HepG2 (cell line): ENCODE data around the gene LBX2. TPM values are rescaled to one million over a fixed set of nuclear protein-coding genes. Genes with fewer than 3 reads are reported as not detected.

ENCODE experiments used
- BHLHE40 ChIP-seq: IDR thresholded peaks from 2 replicates; pipeline ENCODE4 v1.6.1; 2011; ENCODE audit warnings: low read length, improper control_type of control experiment
- CAMTA2 ChIP-seq: sonication (generic); formaldehyde crosslinking; IDR thresholded peaks from 2 replicates; pipeline ENCODE4 v1.4.0; 2020; ENCODE audit warnings: mild to moderate bottlenecking, missing genetic modification reagents, borderline replicate concordance
- DPF2 ChIP-seq: sonication (generic); formaldehyde crosslinking; IDR thresholded peaks from 2 replicates; pipeline ENCODE4 v1.4.0; 2020; ENCODE audit warnings: mild to moderate bottlenecking, low read depth, missing genetic modification reagents, borderline replicate concordance
- GTF2F1 ChIP-seq: fragments of 150-350 bp; IDR thresholded peaks from 2 replicates; pipeline ENCODE4 v1.6.1; 2014; ENCODE audit warnings: low read length
- KDM4B ChIP-seq: sonication (generic); formaldehyde crosslinking; IDR thresholded peaks from 2 replicates; pipeline ENCODE4 v1.4.0; 2020; ENCODE audit warnings: missing genetic modification reagents
- PRMT3 ChIP-seq: sonication (generic); formaldehyde crosslinking; IDR thresholded peaks from 2 replicates; pipeline ENCODE4 v1.8.1; 2022; ENCODE audit warnings: low read depth, mild to moderate bottlenecking, moderate library complexity, missing genetic modification reagents, borderline replicate concordance
- SNRNP70 ChIP-seq: fragments of 200-400 bp; formaldehyde crosslinking; IDR thresholded peaks from 2 replicates; pipeline ENCODE4 v1.6.1; 2017; ENCODE audit warnings: mild to moderate bottlenecking, low read depth, low read length, moderate library complexity
- TMF1 ChIP-seq: sonication (generic); formaldehyde crosslinking; IDR thresholded peaks from 2 replicates; pipeline ENCODE4 v1.8.1; 2022; ENCODE audit warnings: low read depth, missing genetic modification reagents
- YEATS2 ChIP-seq: sonication (generic); formaldehyde crosslinking; IDR thresholded peaks from 2 replicates; pipeline ENCODE4 v1.4.0; 2020; ENCODE audit warnings: missing genetic modification reagents, borderline replicate concordance
- ZNF264 ChIP-seq: sonication (generic); formaldehyde crosslinking; IDR thresholded peaks from 2 replicates; pipeline ENCODE4 v1.4.0; 2020; ENCODE audit warnings: missing genetic modification reagents
- ZNF343 ChIP-seq: sonication (generic); formaldehyde crosslinking; IDR thresholded peaks from 2 replicates; pipeline ENCODE4 v1.4.0; 2020; ENCODE audit warnings: mild to moderate bottlenecking, missing genetic modification reagents
- ZNF550 ChIP-seq: sonication (generic); formaldehyde crosslinking; IDR thresholded peaks from 2 replicates; pipeline ENCODE4 v1.4.0; 2020; ENCODE audit warnings: mild to moderate bottlenecking, missing genetic modification reagents, borderline replicate concordance
- ZNF562 ChIP-seq: sonication (generic); formaldehyde crosslinking; IDR thresholded peaks from 2 replicates; pipeline ENCODE4 v1.8.0; 2022; ENCODE audit warnings: missing genetic modification reagents, borderline replicate concordance
- ZSCAN20 ChIP-seq: sonication (generic); formaldehyde crosslinking; IDR thresholded peaks from 2 replicates; pipeline ENCODE4 v1.4.0; 2020; ENCODE audit warnings: missing genetic modification reagents, mild to moderate bottlenecking, borderline replicate concordance
- polyA plus RNA-seq, 8 experiments: library from polyadenylated mRNA; depleted of rRNA in 3 of 8; stranded (reverse) in 7 of 8; unstranded in 1 of 8; fragments of >200 nt; fragmentation: Illumina TruSeq in 4 of 8; extraction: Trizol in 4 of 8; gene quantifications; 2 replicates each; pipeline versions ENCODE4 v1.2.1 to v1.2.3, GENCODE V29; 2011 to 2016; ENCODE audit warnings: low read depth in 4 of 8, missing spikeins in 1 of 8, mixed read lengths in 1 of 8; ENCODE audit not compliant: insufficient read depth in 1 of 8
- total RNA-seq, 5 experiments: library from RNA; depleted of rRNA; stranded (reverse); fragments of >200 nt; fragmentation: Illumina TruSeq; extraction: Trizol; gene quantifications; 2 replicates each; pipeline ENCODE4 v1.2.3, GENCODE V29; 2016; ENCODE audit warnings: low read depth in 1 of 5
- TF ChIP-seq, protein P1 (sequence below): IDR thresholded peaks from 2 replicates; pipeline ENCODE4 v1.4.0; 2020; ENCODE audit warnings: mild to moderate bottlenecking, missing genetic modification reagents
- TF ChIP-seq, protein P2 (sequence below): sonication (generic); formaldehyde crosslinking; IDR thresholded peaks from 2 replicates; pipeline ENCODE4 v1.5.0; 2020; ENCODE audit warnings: mild to moderate bottlenecking, missing genetic modification reagents
- TF ChIP-seq, protein P3 (sequence below): sonication (generic); formaldehyde crosslinking; IDR thresholded peaks from 2 replicates; pipeline ENCODE4 v1.5.0; 2020; ENCODE audit warnings: mild to moderate bottlenecking, missing genetic modification reagents
- TF ChIP-seq, protein P4 (sequence below): sonication (generic); formaldehyde crosslinking; IDR thresholded peaks from 2 replicates; pipeline ENCODE4 v1.5.0; 2020; ENCODE audit warnings: mild to moderate bottlenecking, missing genetic modification reagents

LBX2 gene
- total and polyA plus RNA-seq, 2 of the 13 experiments (the other 11 are each of a cell fraction or from before 2014, with no cell fraction given), result 6.4 to 8.1 TPM

DNA sequence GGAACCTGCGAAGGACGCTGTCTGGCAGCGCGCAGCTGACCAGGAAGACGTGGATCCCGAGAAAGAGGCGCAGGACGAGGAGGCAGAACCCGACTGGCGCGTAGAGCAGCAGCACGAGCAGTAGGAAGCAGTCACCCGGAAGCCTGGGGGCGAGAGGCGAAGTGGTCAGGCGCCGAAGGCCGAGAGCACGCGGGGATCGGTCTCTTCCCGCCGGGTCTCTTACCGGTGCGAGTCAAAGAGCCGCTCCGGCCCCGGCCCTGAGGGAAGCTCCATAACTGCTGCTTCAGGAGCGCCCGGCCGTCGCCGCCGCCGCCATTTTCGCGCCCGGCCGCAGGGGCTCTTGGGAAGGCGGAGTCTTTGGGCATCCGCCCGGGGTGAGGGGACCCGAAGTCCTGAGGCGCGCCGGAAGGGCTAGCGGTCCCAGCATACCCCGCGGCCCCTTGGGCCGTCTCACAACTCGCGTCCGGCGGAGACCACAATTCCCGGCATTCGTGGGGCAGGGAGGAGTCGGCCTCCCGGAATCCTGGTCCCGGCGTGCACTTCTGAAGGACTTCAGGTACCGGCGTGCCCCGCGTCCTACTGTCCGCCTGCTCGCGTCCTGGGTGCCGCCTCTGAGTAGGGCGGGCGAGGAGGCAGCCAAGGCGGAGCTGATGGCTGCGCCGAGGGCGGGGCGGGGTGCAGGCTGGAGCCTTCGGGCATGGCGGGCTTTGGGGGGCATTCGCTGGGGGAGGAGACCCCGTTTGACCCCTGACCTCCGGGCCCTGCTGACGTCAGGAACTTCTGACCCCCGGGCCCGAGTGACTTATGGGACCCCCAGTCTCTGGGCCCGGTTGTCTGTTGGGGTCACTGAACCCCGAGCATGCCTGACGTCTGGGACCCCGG lies 30.2 kb upstream of the LBX2 start, which contains the start of the genes AUP1 and HTRA2 (continued):
- no peak for TF ChIP-seq ZNF562 (CRISPR knock-in tag)
- TF ChIP-seq ZNF343 (CRISPR knock-in tag), result peak; percentile 61
- TF ChIP-seq SNRNP70, result no peak
- TF ChIP-seq, protein P1, sequence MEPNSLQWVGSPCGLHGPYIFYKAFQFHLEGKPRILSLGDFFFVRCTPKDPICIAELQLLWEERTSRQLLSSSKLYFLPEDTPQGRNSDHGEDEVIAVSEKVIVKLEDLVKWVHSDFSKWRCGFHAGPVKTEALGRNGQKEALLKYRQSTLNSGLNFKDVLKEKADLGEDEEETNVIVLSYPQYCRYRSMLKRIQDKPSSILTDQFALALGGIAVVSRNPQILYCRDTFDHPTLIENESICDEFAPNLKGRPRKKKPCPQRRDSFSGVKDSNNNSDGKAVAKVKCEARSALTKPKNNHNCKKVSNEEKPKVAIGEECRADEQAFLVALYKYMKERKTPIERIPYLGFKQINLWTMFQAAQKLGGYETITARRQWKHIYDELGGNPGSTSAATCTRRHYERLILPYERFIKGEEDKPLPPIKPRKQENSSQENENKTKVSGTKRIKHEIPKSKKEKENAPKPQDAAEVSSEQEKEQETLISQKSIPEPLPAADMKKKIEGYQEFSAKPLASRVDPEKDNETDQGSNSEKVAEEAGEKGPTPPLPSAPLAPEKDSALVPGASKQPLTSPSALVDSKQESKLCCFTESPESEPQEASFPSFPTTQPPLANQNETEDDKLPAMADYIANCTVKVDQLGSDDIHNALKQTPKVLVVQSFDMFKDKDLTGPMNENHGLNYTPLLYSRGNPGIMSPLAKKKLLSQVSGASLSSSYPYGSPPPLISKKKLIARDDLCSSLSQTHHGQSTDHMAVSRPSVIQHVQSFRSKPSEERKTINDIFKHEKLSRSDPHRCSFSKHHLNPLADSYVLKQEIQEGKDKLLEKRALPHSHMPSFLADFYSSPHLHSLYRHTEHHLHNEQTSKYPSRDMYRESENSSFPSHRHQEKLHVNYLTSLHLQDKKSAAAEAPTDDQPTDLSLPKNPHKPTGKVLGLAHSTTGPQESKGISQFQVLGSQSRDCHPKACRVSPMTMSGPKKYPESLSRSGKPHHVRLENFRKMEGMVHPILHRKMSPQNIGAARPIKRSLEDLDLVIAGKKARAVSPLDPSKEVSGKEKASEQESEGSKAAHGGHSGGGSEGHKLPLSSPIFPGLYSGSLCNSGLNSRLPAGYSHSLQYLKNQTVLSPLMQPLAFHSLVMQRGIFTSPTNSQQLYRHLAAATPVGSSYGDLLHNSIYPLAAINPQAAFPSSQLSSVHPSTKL, result peak; percentile 56; the same call in 1 of the 2 replicates
- TF ChIP-seq TMF1 (CRISPR knock-in tag), result peak; percentile 51; the same call in 1 of the 2 replicates
- no peak; the same call in 1 of the 2 replicates for TF ChIP-seq ZNF550 (CRISPR knock-in tag)
- TF ChIP-seq CAMTA2 (CRISPR knock-in tag), result peak; percentile 88
- 0 out of 2 replicates have a peak, but pooled peaks have one; percentile 26 for TF ChIP-seq ZSCAN20 (CRISPR knock-in tag)
- peak; percentile 14; the same call in 1 of the 2 replicates for TF ChIP-seq KDM4B (CRISPR knock-in tag)
- peak; percentile 32; the same call in 1 of the 2 replicates for TF ChIP-seq BHLHE40
- TF ChIP-seq, protein P2, sequence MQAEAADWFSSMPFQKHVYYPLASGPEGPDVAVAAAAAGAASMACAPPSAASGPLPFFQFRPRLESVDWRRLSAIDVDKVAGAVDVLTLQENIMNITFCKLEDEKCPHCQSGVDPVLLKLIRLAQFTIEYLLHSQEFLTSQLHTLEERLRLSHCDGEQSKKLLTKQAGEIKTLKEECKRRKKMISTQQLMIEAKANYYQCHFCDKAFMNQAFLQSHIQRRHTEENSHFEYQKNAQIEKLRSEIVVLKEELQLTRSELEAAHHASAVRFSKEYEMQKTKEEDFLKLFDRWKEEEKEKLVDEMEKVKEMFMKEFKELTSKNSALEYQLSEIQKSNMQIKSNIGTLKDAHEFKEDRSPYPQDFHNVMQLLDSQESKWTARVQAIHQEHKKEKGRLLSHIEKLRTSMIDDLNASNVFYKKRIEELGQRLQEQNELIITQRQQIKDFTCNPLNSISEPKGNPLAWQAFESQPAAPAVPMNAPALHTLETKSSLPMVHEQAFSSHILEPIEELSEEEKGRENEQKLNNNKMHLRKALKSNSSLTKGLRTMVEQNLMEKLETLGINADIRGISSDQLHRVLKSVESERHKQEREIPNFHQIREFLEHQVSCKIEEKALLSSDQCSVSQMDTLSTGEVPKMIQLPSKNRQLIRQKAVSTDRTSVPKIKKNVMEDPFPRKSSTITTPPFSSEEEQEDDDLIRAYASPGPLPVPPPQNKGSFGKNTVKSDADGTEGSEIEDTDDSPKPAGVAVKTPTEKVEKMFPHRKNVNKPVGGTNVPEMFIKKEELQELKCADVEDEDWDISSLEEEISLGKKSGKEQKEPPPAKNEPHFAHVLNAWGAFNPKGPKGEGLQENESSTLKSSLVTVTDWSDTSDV (CRISPR knock-in tag), result peak; percentile 65; the same call in 1 of the 2 replicates
- TF ChIP-seq ZNF264 (CRISPR knock-in tag), result peak; percentile 84
- 0 out of 2 replicates have a peak, but pooled peaks have one; percentile 33 for TF ChIP-seq DPF2
- TF ChIP-seq, protein P3, sequence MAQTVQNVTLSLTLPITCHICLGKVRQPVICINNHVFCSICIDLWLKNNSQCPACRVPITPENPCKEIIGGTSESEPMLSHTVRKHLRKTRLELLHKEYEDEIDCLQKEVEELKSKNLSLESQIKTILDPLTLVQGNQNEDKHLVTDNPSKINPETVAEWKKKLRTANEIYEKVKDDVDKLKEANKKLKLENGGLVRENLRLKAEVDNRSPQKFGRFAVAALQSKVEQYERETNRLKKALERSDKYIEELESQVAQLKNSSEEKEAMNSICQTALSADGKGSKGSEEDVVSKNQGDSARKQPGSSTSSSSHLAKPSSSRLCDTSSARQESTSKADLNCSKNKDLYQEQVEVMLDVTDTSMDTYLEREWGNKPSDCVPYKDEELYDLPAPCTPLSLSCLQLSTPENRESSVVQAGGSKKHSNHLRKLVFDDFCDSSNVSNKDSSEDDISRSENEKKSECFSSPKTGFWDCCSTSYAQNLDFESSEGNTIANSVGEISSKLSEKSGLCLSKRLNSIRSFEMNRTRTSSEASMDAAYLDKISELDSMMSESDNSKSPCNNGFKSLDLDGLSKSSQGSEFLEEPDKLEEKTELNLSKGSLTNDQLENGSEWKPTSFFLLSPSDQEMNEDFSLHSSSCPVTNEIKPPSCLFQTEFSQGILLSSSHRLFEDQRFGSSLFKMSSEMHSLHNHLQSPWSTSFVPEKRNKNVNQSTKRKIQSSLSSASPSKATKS (CRISPR knock-in tag), result no peak
- peak; percentile 92 for TF ChIP-seq YEATS2
- TF ChIP-seq GTF2F1, result peak; percentile 33; the same call in 1 of the 2 replicates
- TF ChIP-seq PRMT3 (CRISPR knock-in tag), result 0 out of 2 replicates have a peak, but pooled peaks have one; percentile 39
- TF ChIP-seq, protein P4, sequence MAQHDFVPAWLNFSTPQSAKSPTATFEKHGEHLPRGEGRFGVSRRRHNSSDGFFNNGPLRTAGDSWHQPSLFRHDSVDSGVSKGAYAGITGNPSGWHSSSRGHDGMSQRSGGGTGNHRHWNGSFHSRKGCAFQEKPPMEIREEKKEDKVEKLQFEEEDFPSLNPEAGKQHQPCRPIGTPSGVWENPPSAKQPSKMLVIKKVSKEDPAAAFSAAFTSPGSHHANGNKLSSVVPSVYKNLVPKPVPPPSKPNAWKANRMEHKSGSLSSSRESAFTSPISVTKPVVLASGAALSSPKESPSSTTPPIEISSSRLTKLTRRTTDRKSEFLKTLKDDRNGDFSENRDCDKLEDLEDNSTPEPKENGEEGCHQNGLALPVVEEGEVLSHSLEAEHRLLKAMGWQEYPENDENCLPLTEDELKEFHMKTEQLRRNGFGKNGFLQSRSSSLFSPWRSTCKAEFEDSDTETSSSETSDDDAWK (CRISPR knock-in tag), result no peak
